ENCODE measurements around the gene PLPP6. TPM values are rescaled to one million over a fixed set of nuclear protein-coding genes. Genes with fewer than 3 reads are reported as not detected.

Gene PLPP6
- total and polyA plus RNA-seq, 2 of the 13 experiments (the other 11 are each of a cell fraction or from before 2014, with no cell fraction given), result 12.1 to 15.5 TPM

GRCh38 chr9:4666042-4666699 is 4.1 kb downstream of the PLPP6 start, which contains the start of gene SPATA6L (continued):
- TF ChIP-seq TRIM24 (CRISPR knock-in tag; IDR thresholded peaks at IDR 0.05) (no peak), ZNF878 (CRISPR knock-in tag; IDR thresholded peaks at IDR 0.05) (0 out of 2 replicates have a peak, but pooled peaks have one; percentile 42), SOX13 (IDR thresholded peaks at IDR 0.05) (no peak), SOX13 (CRISPR knock-in tag; conservative IDR thresholded peaks at IDR 0.05 in 1 of 2, IDR thresholded peaks at IDR 0.05 in 1 of 2) (0 out of 4 replicates have a peak, but pooled peaks of 1 of the 2 experiments have one; percentile 18), HIVEP1 (CRISPR knock-in tag; IDR thresholded peaks at IDR 0.05) (0 out of 2 replicates have a peak, but pooled peaks have one; percentile 45), ZNF616 (CRISPR knock-in tag; IDR thresholded peaks at IDR 0.05; ENCODE audit: low read depth) (0 out of 2 replicates have a peak, but pooled peaks have one; percentile 35), FOXC1 (CRISPR knock-in tag; IDR thresholded peaks at IDR 0.05; ENCODE audit: borderline replicate concordance) (peak; percentile 67; the same call in 1 of the 2 replicates), ZNF883 (CRISPR knock-in tag; IDR thresholded peaks at IDR 0.05; ENCODE audit: not compliant biosample characterization) (peak; percentile 40), ZSCAN21 (CRISPR knock-in tag; IDR thresholded peaks at IDR 0.05; ENCODE audit: borderline replicate concordance) (peak; percentile 42; the same call in 1 of the 2 replicates), HDAC1 (CRISPR knock-in tag; IDR thresholded peaks at IDR 0.05) (peak; percentile 69; the same call in 1 of the 2 replicates), RELA (CRISPR knock-in tag; IDR thresholded peaks at IDR 0.05) (no peak), NONO (IDR thresholded peaks at IDR 0.05) (no peak), NONO (CRISPR knock-in tag; conservative IDR thresholded peaks at IDR 0.05) (0 out of 2 replicates have a peak, but pooled peaks have one; percentile 39), HNF1B (CRISPR knock-in tag; IDR thresholded peaks at IDR 0.05) (0 out of 2 replicates have a peak, but pooled peaks have one; percentile 53), HOXA3 (CRISPR knock-in tag; IDR thresholded peaks at IDR 0.05) (peak; percentile 47; the same call in 1 of the 2 replicates), HNRNPLL (IDR thresholded peaks at IDR 0.05; ENCODE audit: low read depth, low read length, poor library complexity, severe bottlenecking) (peak; percentile 69), HMG20A (CRISPR knock-in tag; IDR thresholded peaks at IDR 0.05; ENCODE audit: borderline replicate concordance) (0 out of 2 replicates have a peak, but pooled peaks have one; percentile 9), ZNF253 (CRISPR knock-in tag; IDR thresholded peaks at IDR 0.05; ENCODE audit: borderline replicate concordance) (peak; percentile 49; the same call in 1 of the 2 replicates), KDM5B (CRISPR knock-in tag; IDR thresholded peaks at IDR 0.05; ENCODE audit: borderline replicate concordance) (peak; percentile 73; the same call in 1 of the 2 replicates)
- TF ChIP-seq, protein P1, sequence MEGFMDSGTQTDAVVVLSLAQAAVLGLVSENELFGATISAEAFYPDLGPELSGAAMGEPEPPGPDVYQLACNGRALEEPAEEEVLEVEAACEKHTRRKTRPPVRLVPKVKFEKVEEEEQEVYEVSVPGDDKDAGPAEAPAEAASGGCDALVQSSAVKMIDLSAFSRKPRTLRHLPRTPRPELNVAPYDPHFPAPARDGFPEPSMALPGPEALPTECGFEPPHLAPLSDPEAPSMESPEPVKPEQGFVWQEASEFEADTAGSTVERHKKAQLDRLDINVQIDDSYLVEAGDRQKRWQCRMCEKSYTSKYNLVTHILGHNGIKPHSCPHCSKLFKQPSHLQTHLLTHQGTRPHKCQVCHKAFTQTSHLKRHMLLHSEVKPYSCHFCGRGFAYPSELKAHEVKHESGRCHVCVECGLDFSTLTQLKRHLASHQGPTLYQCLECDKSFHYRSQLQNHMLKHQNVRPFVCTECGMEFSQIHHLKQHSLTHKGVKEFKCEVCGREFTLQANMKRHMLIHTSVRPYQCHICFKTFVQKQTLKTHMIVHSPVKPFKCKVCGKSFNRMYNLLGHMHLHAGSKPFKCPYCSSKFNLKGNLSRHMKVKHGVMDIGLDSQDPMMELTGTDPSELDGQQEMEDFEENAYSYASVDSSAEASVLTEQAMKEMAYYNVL (CRISPR knock-in tag; IDR thresholded peaks at IDR 0.05; ENCODE audit: borderline replicate concordance), result peak; percentile 54; the same call in 1 of the 2 replicates
- TF ChIP-seq, protein P2, sequence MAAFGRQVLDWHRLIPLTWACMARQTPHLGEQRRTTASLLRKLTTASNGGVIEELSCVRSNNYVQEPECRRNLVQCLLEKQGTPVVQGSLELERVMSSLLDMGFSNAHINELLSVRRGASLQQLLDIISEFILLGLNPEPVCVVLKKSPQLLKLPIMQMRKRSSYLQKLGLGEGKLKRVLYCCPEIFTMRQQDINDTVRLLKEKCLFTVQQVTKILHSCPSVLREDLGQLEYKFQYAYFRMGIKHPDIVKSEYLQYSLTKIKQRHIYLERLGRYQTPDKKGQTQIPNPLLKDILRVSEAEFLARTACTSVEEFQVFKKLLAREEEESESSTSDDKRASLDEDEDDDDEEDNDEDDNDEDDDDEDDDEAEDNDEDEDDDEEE (CRISPR knock-in tag; IDR thresholded peaks at IDR 0.05), result peak; percentile 72; the same call in 1 of the 2 replicates
- TF ChIP-seq, protein P3, sequence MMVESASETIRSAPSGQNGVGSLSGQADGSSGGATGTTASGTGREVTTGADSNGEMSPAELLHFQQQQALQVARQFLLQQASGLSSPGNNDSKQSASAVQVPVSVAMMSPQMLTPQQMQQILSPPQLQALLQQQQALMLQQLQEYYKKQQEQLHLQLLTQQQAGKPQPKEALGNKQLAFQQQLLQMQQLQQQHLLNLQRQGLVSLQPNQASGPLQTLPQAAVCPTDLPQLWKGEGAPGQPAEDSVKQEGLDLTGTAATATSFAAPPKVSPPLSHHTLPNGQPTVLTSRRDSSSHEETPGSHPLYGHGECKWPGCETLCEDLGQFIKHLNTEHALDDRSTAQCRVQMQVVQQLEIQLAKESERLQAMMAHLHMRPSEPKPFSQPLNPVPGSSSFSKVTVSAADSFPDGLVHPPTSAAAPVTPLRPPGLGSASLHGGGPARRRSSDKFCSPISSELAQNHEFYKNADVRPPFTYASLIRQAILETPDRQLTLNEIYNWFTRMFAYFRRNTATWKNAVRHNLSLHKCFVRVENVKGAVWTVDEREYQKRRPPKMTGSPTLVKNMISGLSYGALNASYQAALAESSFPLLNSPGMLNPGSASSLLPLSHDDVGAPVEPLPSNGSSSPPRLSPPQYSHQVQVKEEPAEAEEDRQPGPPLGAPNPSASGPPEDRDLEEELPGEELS (CRISPR knock-in tag; IDR thresholded peaks at IDR 0.05), result peak; percentile 19; the same call in 1 of the 2 replicates

Data from HepG2 (cell line).